Retinal pigment epithelial cell (primary cell): ENCODE results near the gene IFI27L1.

Source experiments
- DNase-seq: peaks from one replicate; pipeline ENCODE4 v3.0.0-alpha.2; 2010; ENCODE audit warnings: low read depth
- H3K4me3 ChIP-seq: 2 replicates; pipeline ENCODE4 v1.5.1; 2011; ENCODE audit warnings: mild to moderate bottlenecking, low read length, control low read depth, moderate library complexity
- TF ChIP-seq, protein P1 (sequence below): conservative IDR thresholded peaks from 2 replicates; pipeline ENCODE4 v1.5.1; 2011; ENCODE audit warnings: low read depth, low read length, control low read depth, inconsistent platforms

The IFI27L1 gene

DNA sequence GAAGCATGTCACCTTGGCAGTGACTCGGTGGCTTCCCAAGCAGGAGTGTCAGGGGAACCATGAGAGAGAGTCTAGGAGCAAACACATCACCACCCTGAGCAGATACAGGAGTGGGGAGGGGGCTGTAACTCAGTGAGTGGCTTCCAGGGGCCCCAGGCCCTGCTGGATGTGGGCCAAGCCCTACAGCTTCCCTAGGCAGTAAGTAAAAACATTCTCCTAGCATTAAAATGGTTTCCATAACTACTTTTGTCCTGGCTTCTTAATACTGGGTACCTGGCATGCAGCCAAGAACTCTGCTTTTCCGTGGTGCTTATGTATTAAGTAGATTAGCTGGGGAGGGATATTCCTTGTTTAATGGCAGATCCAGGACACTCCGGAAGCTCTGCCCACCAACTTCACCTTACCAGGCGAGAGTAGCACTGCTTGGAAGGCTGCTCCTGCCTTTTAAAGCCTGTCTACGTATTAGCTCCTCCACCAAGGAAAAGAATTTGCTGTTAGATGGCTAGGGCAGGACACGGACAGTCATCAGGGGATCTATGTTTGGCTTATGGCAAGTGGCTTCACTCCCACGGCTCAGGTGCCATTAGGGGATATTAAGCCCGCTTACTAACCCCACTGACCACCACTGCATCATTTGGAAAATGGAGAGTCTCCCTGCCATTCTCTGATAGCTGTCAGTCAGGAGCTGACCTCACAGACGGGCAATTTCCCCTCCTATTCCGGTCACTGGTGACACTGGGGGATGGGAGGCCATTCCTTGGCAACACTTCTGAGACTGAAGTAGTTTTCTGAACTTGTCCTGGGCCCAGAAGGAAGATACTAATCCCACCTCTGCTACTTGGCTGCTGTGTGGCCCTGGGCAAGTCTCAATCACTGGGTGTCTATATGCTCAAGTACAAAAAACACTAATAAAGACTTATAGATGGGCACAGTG is 32.2 kb upstream of the IFI27L1 start:
- no peak overlapping the region for H3K4me3 ChIP-seq
- TF ChIP-seq, protein P1, sequence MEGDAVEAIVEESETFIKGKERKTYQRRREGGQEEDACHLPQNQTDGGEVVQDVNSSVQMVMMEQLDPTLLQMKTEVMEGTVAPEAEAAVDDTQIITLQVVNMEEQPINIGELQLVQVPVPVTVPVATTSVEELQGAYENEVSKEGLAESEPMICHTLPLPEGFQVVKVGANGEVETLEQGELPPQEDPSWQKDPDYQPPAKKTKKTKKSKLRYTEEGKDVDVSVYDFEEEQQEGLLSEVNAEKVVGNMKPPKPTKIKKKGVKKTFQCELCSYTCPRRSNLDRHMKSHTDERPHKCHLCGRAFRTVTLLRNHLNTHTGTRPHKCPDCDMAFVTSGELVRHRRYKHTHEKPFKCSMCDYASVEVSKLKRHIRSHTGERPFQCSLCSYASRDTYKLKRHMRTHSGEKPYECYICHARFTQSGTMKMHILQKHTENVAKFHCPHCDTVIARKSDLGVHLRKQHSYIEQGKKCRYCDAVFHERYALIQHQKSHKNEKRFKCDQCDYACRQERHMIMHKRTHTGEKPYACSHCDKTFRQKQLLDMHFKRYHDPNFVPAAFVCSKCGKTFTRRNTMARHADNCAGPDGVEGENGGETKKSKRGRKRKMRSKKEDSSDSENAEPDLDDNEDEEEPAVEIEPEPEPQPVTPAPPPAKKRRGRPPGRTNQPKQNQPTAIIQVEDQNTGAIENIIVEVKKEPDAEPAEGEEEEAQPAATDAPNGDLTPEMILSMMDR, result no peak
- DNase-seq, result peak; percentile 91

DNA sequence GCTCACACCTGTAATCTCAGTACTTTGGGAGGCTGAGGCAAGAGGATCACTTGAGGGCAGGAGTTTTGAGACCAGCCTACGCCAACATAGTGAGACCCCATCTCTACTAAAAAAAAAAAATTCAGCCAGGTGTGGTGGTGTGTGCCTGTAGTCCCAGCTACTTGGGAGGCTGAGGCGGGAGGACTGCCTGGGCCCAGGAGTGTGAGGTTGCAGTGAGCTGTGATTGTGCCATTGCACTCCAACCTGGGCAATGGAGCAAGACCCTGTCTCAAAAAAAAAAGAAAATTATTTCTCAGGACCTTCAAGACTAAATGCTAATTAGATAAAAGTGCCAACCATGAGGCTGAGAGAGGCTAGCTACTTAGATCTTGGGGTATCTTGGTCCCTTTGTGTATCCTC is 31.5 kb upstream of the IFI27L1 start:
- no peak for DNase-seq
- TF ChIP-seq, protein P1, result no peak
- no peak overlapping the region for H3K4me3 ChIP-seq

DNA sequence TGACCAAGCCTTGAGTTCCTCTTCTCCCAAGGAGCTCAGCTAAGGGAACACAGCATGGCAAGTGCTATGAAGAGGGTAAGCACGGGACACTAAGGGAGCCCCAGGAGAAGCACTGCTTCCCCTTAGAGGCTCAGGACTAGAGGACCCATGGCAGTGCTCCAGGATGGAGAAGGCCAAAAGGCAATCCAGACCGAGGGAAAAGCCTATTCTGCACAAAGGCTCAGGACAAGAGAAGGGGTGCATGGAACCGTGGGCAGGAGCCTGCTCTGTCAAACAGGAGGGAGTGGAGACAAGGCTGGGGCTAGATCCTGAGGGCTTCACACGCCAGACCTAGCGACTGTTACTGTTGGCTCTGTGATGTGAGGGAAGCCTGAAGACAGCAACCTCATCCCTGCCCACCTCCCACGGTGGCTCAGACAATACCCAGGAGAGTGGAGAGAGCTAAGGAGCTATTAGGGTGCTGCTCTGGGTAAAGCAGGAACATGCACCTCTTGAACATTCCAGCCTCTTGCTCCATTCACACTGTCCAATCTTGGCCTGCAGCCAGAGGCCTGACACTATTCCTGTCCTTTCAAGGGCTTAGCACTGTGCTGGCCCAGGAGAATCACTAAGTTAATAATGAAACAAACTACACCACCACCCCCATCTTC is 30.8 kb upstream of the IFI27L1 start:
- TF ChIP-seq, protein P1, result no peak
- H3K4me3 ChIP-seq, result no peak overlapping the region
- no peak for DNase-seq

DNA sequence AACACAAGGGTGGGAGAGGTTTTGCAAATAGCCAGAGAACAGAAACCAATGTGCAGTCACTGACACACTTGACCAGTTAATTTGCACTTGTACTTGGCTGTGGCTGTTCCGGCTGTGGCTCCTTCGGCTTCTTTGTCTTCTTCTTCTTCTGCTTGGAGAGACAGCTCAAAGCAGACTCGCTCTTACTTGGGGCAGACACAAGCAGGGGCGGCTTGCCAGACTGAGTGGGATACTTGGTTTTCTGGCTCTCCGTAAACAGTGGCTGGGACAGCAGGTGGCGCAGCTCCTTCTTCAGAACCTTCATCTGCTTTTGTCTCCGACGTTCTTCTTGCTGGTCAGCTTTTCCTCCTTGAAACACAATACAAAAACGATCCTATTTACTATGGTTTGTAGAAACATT is 30.0 kb upstream of the IFI27L1 start:
- TF ChIP-seq, protein P1, result peak; percentile 67
- H3K4me3 ChIP-seq, result no peak overlapping the region
- no peak for DNase-seq

DNA sequence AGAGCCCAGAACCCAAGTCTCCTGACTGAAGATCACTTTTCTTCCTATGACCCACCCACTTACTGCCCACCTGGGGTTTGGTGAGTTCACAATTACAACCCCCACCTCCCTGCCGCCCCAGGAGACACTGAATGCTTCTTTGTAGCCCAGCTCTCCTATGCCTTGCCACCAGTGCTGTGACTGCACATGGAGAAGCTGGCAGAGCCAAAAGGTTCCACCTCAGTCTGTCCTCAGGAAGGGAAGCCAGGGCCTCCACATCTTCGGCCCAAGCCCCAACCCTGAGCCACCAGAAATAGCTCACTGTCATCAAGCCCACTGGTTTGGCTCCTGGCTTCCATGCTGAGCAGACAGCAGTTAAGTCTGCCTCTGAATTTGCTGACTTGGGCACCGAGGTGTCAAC is 29.3 kb upstream of the IFI27L1 start:
- TF ChIP-seq, protein P1, result no peak
- no peak for DNase-seq
- H3K4me3 ChIP-seq, result no peak overlapping the region

DNA sequence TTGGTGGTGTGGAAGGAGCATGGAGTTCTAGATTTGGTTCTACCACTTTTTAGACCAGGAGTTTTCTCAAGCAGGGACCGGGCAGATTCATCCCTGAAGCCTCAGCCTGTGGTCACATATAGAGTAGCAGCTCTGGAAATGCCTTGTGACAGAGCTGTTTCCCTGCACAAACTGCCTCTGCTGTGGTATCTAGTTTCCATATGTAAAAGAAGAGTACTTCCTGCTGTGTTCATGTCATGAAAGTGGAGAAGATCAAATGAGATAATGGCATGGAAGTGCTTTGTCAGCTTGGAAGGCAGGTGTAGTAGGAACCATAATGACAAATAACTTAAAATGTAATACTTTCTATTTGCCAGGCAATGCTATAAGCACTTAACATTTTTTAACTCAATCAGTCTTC is 28.9 kb upstream of the IFI27L1 start:
- H3K4me3 ChIP-seq, result no peak overlapping the region

More for the DNA sequence above, 28.9 kb upstream of the IFI27L1 start:
- TF ChIP-seq, protein P1, result no peak
- no peak for DNase-seq
